GM18951 (cell line): Measurements from ENCODE around the gene AARS2.

Experiments used
- POLR2A ChIP-seq: IDR thresholded peaks from 4 replicates; pipeline ENCODE4 v1.6.1; 2011; ENCODE audit warnings: mild to moderate bottlenecking; ENCODE audit not compliant: insufficient read length, insufficient read depth; ENCODE audit errors: extremely low read depth
- in situ Hi-C: fragments of 300-500 bp; cut with MboI; formaldehyde crosslinking; loops from one replicate; pipeline ENCODE4 v1.12.0; 2022; ENCODE audit warnings: low sequenced_read_pairs, mixed read lengths, inconsistent platforms; ENCODE audit not compliant: unreplicated experiment

AARS2 gene

DNA sequence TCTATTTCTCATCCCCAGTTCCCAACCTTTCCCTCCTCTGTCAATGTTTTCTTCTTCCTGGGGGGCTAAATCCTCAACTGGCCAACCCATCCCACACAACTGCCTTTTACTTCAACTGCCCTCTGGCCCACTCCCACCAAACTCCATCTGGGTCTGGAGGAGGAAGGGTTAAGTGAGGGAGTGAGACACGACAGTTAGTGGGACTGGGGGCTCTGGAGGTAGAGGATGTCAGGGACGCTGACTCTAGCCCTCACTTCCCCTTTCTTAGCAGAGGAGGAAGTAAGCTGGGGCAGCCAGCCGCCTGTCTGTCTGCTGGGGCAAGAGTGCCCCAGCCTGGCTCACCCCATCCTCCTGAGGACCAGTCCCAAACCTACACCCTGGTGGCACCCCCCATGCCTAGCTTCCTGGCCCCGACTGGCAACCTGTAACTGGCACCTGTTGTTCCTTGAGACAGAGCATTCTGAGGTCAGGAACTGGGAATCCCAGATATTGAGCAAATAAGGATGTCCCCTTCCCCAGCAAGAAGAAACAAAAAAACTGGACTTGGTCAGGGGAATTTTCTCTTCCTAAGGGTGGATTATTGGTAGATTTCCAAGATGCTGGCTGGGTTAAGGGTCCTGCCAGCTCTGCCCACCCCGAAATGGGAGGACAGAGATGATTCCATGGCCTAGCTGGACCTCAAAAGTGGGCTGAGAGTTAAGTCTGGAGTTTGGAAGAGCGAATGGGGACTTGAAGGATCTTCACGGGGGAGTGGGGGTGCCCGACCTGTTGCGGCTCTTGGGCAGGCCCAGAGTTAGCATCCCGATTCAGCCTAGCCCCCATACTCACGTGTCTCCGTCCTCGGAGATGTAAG lies 48.8 kb downstream of the AARS2 start:
- in situ Hi-C loops: no loop called here
- TF ChIP-seq POLR2A: peak; percentile 39

GRCh38 chr6:44263354-44264100 lies 49.6 kb downstream of the AARS2 start:
- in situ Hi-C loops: no loop called here
- peak; percentile 63 for TF ChIP-seq POLR2A

DNA sequence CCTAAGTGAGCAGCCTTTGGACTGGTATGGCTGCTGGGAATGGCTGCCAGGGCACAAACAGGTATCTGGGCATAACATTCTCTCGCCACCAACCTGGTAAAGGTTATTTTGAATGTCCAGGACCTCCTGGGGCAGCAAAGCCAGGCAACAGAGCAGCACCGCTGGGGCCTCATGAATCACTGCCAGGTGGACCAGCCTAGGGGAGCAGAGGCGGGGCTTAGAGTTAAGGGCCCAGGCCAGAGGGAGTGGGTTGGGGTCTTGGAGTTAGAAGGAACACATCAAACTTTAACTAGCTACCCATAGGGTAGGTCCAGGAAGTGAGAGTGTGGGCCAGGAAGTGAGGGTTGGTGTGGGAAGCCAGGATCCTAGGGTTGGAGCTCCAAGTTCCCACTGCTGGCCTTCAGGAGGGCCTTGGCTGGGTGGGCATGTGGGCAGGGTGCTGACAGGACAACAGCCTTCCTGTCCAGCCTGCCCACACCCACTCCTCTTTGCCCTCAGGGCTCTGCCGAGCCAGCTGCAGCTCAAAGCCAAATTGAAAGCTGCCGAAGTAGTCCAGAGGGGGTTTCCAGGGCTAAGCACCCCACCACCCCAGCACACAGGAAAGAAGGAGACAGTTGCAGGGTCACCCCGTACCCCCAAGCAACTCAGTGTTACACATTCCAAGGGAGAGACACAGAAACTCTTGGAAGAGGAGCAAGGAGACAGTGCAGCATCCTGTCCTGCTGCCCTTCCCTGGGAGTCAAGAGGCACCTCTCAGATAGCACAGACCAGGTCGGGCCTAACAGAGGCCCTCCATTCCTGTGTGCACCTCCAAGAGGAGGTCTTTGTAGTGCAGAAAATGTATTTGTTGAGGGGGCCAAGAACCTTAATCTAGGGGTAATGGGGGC lies 50.4 kb downstream of the AARS2 start:
- TF ChIP-seq POLR2A: peak; percentile 17
- in situ Hi-C loops: no loop called here

GRCh38 chr6:44261581-44261980 lies 51.6 kb downstream of the AARS2 start:
- no peak for TF ChIP-seq POLR2A
- in situ Hi-C loops: no loop called here

DNA sequence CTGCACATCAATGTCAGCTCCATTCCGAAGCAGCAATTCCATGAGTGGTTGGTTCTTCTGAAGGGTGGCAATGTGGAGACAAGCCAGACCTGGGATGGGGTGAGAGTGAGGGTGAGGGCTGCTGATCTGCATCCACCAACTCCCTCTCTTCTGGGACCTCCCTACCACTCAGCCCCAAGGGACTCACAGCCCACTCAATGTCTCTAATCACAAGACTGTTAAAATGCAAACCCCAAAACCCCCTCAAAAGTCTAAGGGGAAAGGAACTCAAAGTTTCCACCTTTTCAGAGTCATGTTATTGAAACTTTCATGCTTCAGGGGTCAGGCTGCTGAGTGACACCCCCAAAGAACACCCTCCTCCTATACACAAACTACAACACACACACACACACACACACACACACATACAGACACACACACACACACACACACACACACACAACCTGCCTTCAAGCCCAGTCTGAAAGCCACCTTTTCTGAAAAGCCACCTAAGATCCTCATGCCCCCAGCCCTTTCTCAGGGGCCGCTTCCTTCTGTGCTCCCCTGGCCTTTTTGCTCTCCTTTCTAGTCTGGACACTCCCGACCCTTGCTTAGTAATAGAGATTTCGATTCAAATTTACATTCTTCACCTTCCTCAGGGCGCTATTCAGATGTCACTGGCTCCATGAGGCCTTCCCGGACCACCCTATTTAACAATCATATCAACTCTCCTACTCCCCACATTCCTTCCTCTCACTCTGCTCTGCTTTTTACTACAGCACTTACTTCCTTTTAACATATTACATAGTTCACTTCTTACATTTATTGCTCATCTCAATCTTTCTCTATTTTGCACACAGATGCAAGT lies 52.5 kb downstream of the AARS2 start:
- in situ Hi-C loops: no loop called here
- TF ChIP-seq POLR2A: peak; percentile 39

GRCh38 chr6:44260011-44260410 lies 53.1 kb downstream of the AARS2 start:
- in situ Hi-C loops: no loop called here
- TF ChIP-seq POLR2A: no peak

DNA sequence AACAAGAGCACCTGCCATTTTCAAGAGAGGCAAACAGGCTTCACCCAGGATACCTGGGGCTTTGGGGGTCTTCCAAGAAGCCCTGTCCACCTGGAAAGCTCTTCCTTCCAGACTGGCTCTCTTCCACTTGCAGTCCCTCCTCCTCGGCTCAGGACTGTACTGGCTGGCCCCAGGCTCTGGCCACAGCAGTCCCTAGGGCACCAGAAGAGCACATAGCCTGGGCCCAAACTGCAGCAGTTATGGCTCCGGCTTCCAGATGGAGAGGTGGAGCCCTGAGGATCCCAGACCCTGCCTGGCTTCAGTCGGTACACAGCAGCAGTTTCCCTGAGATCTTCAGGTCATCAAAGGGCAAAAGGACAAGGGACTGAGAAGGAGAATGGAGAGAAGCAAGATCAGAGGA lies 54.2 kb downstream of the AARS2 start:
- in situ Hi-C loops: no loop called here
- TF ChIP-seq POLR2A: no peak

DNA sequence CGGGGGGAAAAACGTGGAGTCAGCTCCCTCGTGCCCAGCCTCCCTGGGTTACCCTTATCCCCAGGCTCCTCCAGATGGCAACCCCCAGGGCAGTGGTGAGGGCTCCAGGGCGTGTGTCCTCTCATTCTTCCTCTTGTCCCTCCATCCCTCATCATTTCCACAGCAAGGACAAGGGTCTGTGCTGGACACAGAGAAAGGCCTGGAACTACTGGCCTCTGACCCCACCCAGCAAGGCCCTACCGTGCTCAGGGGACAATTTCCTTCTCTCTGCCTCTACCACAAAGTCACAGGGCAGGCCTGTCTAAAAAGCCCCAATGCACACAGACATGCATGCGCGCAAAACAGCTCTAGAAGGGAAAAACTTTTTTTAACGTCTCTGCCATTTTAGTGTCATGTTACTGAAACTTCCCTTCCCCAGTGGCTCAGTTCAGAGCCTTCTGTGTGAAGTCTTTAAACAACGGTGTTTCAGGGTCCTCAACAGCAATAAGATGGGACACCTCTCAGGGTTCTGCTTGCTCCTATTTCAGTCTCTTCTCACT lies 54.8 kb downstream of the AARS2 start:
- in situ Hi-C loops: no loop called here
- TF ChIP-seq POLR2A: no peak

GRCh38 chr6:44257753-44258324 lies 55.3 kb downstream of the AARS2 start:
- no peak for TF ChIP-seq POLR2A
- in situ Hi-C loops: no loop called here

- in situ Hi-C loops: no loop called here
- TF ChIP-seq POLR2A: peak; percentile 71
Observed at GRCh38 chr6:44257025-44257752, 56.0 kb downstream of the AARS2 start, which contains the start of gene SLC35B2. Gene SLC35B2, minus strand, starts transcription at chr6:44257528. Its CDS starts 118 bp downstream, at chr6:44257410.

- in situ Hi-C loops: no loop called here
- no peak for TF ChIP-seq POLR2A
Observed at GRCh38 chr6:44256775-44257024, 56.4 kb downstream of the AARS2 start.
